ENCODE measurements around the gene TXNDC12.

TXNDC12 gene

DNA sequence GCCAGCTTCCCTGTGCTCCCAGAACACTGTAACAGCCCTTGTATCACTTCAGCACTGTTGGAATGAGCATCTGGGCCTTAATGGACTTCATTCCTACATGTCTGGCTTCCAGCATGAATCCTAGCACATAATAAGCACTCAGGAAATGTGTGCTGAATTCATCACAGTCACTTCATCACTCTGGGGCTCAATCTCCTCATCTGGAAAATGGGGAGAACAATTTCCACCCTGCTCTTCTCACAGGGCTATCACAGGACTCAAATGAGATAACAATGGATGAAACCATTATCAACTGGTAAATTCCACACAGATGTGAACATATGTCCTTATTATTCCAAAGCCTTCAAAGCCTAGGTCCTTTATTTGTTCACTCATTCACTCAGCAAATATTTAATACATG lies 76.9 kb downstream of the TXNDC12 start:
- no peak for DNase-seq (ENCODE audit: low read depth)
- no peak for TF ChIP-seq MYC (IDR thresholded peaks at IDR 0.05; ENCODE audit: low read depth, low read length)
- TF ChIP-seq, protein P1, sequence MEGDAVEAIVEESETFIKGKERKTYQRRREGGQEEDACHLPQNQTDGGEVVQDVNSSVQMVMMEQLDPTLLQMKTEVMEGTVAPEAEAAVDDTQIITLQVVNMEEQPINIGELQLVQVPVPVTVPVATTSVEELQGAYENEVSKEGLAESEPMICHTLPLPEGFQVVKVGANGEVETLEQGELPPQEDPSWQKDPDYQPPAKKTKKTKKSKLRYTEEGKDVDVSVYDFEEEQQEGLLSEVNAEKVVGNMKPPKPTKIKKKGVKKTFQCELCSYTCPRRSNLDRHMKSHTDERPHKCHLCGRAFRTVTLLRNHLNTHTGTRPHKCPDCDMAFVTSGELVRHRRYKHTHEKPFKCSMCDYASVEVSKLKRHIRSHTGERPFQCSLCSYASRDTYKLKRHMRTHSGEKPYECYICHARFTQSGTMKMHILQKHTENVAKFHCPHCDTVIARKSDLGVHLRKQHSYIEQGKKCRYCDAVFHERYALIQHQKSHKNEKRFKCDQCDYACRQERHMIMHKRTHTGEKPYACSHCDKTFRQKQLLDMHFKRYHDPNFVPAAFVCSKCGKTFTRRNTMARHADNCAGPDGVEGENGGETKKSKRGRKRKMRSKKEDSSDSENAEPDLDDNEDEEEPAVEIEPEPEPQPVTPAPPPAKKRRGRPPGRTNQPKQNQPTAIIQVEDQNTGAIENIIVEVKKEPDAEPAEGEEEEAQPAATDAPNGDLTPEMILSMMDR (IDR thresholded peaks at IDR 0.05; ENCODE audit: low read depth, low read length), result no peak
- H3K4me3 ChIP-seq (ENCODE audit: low read depth, low read length), result no peak overlapping the region

DNA sequence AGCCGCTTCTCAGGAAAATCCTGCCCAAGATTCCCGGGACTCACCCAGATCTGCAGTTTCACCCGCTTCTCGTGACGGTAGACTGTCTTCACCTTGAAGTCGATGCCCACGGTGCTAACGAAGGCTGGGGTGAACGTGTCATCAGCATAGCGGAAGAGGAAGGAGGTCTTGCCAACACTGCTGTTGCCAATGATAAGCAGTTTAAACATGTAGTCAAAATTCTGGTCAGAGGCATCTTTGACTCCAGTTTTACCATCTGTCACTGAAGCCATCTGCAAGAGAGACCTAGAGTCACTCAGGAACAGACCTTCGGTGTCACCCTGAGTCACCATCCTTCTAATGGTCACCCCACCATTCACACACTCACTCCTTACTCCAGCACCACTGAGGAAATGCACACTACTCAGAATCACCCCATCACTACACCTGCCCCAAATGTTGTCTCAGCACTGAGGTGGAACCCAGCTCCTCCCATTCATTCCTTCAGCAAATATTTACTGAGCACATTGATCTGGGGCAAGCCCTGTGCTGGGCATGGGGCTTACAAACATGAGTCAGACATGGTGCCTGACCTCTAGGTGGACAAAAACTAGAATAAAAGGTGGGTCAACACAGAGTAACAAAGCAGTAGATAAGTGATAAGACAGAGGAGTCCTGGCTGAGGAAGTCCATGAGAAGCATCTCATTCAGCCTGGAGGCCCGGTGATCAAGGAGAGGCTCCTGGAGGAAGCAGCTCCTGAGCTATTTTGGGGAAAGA lies 78.0 kb downstream of the TXNDC12 start:
- TF ChIP-seq, protein P1 (IDR thresholded peaks at IDR 0.05; ENCODE audit: low read depth, low read length), result no peak
- TF ChIP-seq, protein P2, sequence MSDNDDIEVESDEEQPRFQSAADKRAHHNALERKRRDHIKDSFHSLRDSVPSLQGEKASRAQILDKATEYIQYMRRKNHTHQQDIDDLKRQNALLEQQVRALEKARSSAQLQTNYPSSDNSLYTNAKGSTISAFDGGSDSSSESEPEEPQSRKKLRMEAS (IDR thresholded peaks at IDR 0.05; ENCODE audit: low read depth, low read length), result no peak
- no peak for TF ChIP-seq POLR2A (IDR thresholded peaks at IDR 0.05; ENCODE audit: extremely low read depth, insufficient read length)
- TF ChIP-seq MYC (IDR thresholded peaks at IDR 0.05; ENCODE audit: low read depth, low read length), result no peak
- H3K4me3 ChIP-seq (ENCODE audit: low read depth, low read length), result no peak overlapping the region
- DNase-seq (ENCODE audit: low read depth), result no peak

DNA sequence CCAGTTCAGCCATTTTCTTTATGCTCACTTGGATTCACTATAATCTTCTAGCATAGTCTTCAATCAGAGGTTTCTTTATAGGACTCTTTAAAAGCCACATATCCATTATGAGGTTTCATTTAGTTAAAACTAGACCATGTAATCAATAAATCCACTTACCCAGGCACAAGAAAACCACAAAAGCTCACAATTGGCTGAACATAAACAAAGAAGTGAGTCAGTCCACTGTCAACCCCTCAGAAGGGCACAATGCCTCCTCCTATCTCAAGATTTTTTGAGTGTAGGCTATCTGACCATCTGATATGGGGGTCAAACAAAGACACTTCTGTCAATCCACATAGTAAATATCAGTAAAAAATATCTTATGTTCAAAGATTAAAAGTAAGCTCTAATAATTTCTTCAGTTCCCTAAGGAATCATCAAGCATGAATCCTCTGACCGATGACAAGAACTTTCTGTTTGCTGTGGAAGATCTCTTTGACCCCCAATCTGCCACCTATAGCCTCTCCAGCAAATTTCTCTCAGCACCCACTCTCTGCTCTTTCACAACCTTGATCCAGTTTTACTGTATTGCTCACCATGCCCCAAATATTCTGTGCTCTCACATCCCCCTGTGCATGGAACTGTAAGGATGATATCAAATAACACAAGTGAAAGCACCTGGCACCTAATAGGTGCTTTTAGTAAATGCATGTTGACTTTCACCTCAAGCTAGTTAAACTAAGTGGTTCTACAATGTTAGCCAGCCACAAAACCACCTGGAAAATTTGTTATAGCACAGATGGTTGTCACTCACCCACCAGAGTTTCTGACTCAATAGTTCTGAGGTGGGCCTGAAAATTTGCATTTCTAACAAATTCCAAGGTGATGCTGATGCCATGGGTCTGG lies 81.2 kb downstream of the TXNDC12 start:
- DNase-seq (ENCODE audit: low read depth), result no peak
- no peak overlapping the region for H3K4me3 ChIP-seq (ENCODE audit: low read depth, low read length)
- TF ChIP-seq MYC (IDR thresholded peaks at IDR 0.05; ENCODE audit: low read depth, low read length) (no peak), POLR2A (IDR thresholded peaks at IDR 0.05; ENCODE audit: extremely low read depth, insufficient read length) (no peak)
- TF ChIP-seq, protein P2 (IDR thresholded peaks at IDR 0.05; ENCODE audit: low read depth, low read length), result no peak
- TF ChIP-seq, protein P1 (IDR thresholded peaks at IDR 0.05; ENCODE audit: low read depth, low read length), result no peak
